WTC11 (cell line): ENCODE measurements around the gene GRK3.

Experiments used
- AR ChIP-seq: fragments of 250-450 bp; sonication (Bioruptor Pico); IDR thresholded peaks from 2 replicates; pipeline ENCODE4 v1.9.0; 2021; ENCODE audit warnings: mild to moderate bottlenecking
- CTCF ChIP-seq: fragments of 200-600 bp; IDR thresholded peaks from 2 replicates; pipeline ENCODE4 v1.8.0; 2022; ENCODE audit warnings: antibody characterized with exemption
- E2F4 ChIP-seq: sonication (generic); formaldehyde crosslinking; IDR thresholded peaks from 2 replicates; pipeline ENCODE4 v1.8.1; 2022; ENCODE audit warnings: low read depth, mild to moderate bottlenecking, moderate library complexity, missing genetic modification reagents, borderline replicate concordance
- ELF4 ChIP-seq: sonication (generic); formaldehyde crosslinking; IDR thresholded peaks from 2 replicates; pipeline ENCODE4 v1.8.1; 2022; ENCODE audit warnings: low read depth, mild to moderate bottlenecking, moderate library complexity, missing genetic modification reagents
- FOXJ3 ChIP-seq: sonication (generic); formaldehyde crosslinking; IDR thresholded peaks from 2 replicates; pipeline ENCODE4 v1.9.0; 2021; ENCODE audit warnings: missing genetic modification reagents, mild to moderate bottlenecking, borderline replicate concordance
- MAX ChIP-seq: sonication (generic); formaldehyde crosslinking; IDR thresholded peaks from 2 replicates; pipeline ENCODE4 v1.8.0; 2022; ENCODE audit warnings: mild to moderate bottlenecking, missing genetic modification reagents
- NR3C1 ChIP-seq: sonication (generic); formaldehyde crosslinking; conservative IDR thresholded peaks from 2 replicates; pipeline ENCODE4 v1.8.1; 2023; ENCODE audit warnings: low read depth, mild to moderate bottlenecking, missing genetic modification reagents

- no peak for TF ChIP-seq FOXJ3 (CRISPR knock-in tag)
- no peak for TF ChIP-seq NR3C1
- TF ChIP-seq E2F4: no peak
- TF ChIP-seq CTCF: no peak
- no peak for TF ChIP-seq ELF4 (CRISPR knock-in tag)
- TF ChIP-seq MAX (CRISPR knock-in tag): no peak
- TF ChIP-seq AR: no peak
These were observed 99.2 kb downstream of the GRK3 start for GRCh38 chr22:25663654-25664053.
